Measurements from ENCODE around the gene GLYR1.

Gene GLYR1

DNA sequence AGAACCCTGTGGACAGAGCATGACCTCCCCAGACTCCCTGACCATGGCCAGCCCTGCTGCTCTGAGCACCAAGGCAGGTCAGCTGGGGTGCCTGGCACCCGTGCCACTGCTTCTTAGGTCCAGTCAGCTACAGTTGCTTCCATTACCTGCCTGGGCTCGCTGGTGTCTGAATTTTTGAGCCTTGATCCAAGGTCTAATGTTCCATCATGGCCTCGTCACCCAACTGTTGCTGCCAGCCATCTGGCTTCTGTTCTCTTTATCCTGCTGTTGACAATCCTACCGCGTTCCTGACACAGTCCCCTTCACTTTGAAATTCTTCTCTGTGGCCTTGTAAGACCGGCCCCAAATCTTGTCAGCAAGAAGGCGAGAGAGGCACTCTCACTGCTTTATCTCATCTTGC, 16.7 kb downstream of the GLYR1 start:
- Histone ChIP-seq H3K27ac (ENCODE audit: insufficient read depth, low read depth, low read length, poor library complexity, severe bottlenecking) (no peak overlapping the region), H3K36me3 (ENCODE audit: control insufficient read depth, insufficient read depth, low read length) (peaks cover 47% of the 10 kb centered on the region), H3K4me3 (ENCODE audit: insufficient read depth, low read depth, low read length) (no peak overlapping the region), H3K27me3 (ENCODE audit: control insufficient read depth, insufficient read depth, low read length, poor library complexity, severe bottlenecking) (no peaks in the 10 kb centered on the region), H3K4me1 (ENCODE audit: control insufficient read depth, insufficient read depth, low read length) (no peaks in the 10 kb centered on the region), H3K9me3 (ENCODE audit: control insufficient read depth, low read length) (no peaks in the 10 kb centered on the region)
- 95 to 96% methylated on average over 7 of the region's 7 CpGs for WGBS, 2 experiments

DNA sequence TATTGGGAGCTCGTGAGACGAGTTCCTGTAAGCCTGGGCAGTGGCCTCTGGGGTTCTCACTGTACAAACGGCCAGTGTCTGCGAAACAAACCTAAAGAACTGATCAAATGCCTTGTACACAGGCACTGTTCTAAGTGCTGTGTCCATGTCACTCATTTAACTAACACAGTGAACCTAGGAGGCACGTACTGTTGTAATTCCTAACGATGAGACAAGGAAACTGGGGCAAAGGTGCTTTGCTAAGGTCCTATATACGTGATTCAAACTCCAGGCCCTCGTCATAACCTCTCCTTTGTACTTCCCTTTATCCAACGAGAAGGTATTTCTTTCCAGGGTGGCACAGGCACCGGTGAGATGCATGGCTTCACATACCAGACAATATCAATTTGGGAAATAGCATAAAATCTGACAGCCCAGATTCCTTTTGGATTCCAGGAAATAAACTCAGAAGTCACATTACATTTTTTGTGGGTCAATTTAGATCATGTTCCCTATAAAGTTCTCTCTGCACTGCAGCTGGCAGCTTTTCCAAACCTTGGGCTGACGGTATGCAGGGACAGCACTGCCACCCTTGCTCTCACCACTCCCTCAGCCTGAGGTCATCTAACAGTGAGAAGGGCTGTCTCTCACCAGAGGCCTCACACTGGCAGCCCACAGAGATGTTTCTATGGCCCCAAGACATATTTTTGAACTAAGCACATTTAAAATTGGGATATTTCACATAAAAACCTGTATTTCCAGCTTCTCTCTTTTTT, 18.3 kb downstream of the GLYR1 start:
- H3K27me3 ChIP-seq (ENCODE audit: control insufficient read depth, insufficient read depth, low read length, poor library complexity, severe bottlenecking) = no peaks in the 10 kb centered on the region
- H3K27ac ChIP-seq (ENCODE audit: insufficient read depth, low read depth, low read length, poor library complexity, severe bottlenecking) = no peak overlapping the region
- no peak overlapping the region for H3K4me3 ChIP-seq (ENCODE audit: insufficient read depth, low read depth, low read length)
- no peaks in the 10 kb centered on the region for H3K9me3 ChIP-seq (ENCODE audit: control insufficient read depth, low read length)
- no peaks in the 10 kb centered on the region for H3K4me1 ChIP-seq (ENCODE audit: control insufficient read depth, insufficient read depth, low read length)
- WGBS, 2 experiments = 95 to 96% methylated on average over 11 of the region's 11 CpGs
- peaks cover 60% of the 10 kb centered on the region for H3K36me3 ChIP-seq (ENCODE audit: control insufficient read depth, insufficient read depth, low read length)

DNA sequence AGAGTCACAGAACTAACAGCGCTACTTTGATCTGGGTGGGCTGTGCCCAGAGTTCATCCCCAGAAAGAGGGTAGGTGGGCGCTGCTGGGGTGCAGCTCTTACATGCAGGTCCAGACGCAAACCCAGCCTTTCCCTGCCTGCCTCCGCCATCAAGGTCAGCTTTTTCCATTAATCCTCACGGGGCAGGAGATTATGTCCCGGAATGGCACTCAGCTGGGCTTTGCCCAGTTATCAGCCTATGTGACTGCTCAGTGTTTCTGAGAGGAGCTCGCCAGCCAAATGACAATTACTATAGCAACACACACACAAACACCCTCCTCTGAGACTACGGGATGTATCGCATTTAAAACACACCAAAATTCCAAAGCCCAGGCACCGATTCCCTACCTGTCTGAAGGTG, 20.1 kb downstream of the GLYR1 start:
- H3K4me3 ChIP-seq (ENCODE audit: insufficient read depth, low read depth, low read length) = no peak overlapping the region
- H3K27ac ChIP-seq (ENCODE audit: insufficient read depth, low read depth, low read length, poor library complexity, severe bottlenecking) = no peak overlapping the region
- H3K27me3 ChIP-seq (ENCODE audit: control insufficient read depth, insufficient read depth, low read length, poor library complexity, severe bottlenecking) = no peaks in the 10 kb centered on the region
- peaks cover 70% of the 10 kb centered on the region for H3K36me3 ChIP-seq (ENCODE audit: control insufficient read depth, insufficient read depth, low read length)
- no peaks in the 10 kb centered on the region for H3K4me1 ChIP-seq (ENCODE audit: control insufficient read depth, insufficient read depth, low read length)
- 93 to 95% methylated on average over 10 of the region's 10 CpGs for WGBS, 2 experiments
- no peaks in the 10 kb centered on the region for H3K9me3 ChIP-seq (ENCODE audit: control insufficient read depth, low read length)

GRCh38 chr16:4826526-4826925, 20.6 kb downstream of the GLYR1 start:
- WGBS, 2 experiments = 96 to 97% methylated on average over 4 of the region's 4 CpGs
- Histone ChIP-seq H3K4me1 (ENCODE audit: control insufficient read depth, insufficient read depth, low read length) (no peaks in the 10 kb centered on the region), H3K27me3 (ENCODE audit: control insufficient read depth, insufficient read depth, low read length, poor library complexity, severe bottlenecking) (no peaks in the 10 kb centered on the region), H3K4me3 (ENCODE audit: insufficient read depth, low read depth, low read length) (no peak overlapping the region), H3K36me3 (ENCODE audit: control insufficient read depth, insufficient read depth, low read length) (peaks cover 70% of the 10 kb centered on the region), H3K27ac (ENCODE audit: insufficient read depth, low read depth, low read length, poor library complexity, severe bottlenecking) (no peak overlapping the region), H3K9me3 (ENCODE audit: control insufficient read depth, low read length) (no peaks in the 10 kb centered on the region)

- Histone ChIP-seq H3K27me3 (ENCODE audit: control insufficient read depth, insufficient read depth, low read length, poor library complexity, severe bottlenecking) (no peaks in the 10 kb centered on the region), H3K36me3 (ENCODE audit: control insufficient read depth, insufficient read depth, low read length) (peaks cover 62% of the 10 kb centered on the region), H3K9me3 (ENCODE audit: control insufficient read depth, low read length) (no peaks in the 10 kb centered on the region), H3K27ac (ENCODE audit: insufficient read depth, low read depth, low read length, poor library complexity, severe bottlenecking) (no peak overlapping the region), H3K4me3 (ENCODE audit: insufficient read depth, low read depth, low read length) (no peak overlapping the region), H3K4me1 (ENCODE audit: control insufficient read depth, insufficient read depth, low read length) (no peaks in the 10 kb centered on the region)
- 92 to 96% methylated on average over 8 of the region's 8 CpGs for WGBS, 2 experiments
These were observed 21.9 kb downstream of the GLYR1 start for GRCh38 chr16:4825196-4825595.

GRCh38 chr16:4820652-4821051, 26.4 kb downstream of the GLYR1 start:
- WGBS, 2 experiments = 96% methylated on average over 6 of the region's 6 CpGs

DNA sequence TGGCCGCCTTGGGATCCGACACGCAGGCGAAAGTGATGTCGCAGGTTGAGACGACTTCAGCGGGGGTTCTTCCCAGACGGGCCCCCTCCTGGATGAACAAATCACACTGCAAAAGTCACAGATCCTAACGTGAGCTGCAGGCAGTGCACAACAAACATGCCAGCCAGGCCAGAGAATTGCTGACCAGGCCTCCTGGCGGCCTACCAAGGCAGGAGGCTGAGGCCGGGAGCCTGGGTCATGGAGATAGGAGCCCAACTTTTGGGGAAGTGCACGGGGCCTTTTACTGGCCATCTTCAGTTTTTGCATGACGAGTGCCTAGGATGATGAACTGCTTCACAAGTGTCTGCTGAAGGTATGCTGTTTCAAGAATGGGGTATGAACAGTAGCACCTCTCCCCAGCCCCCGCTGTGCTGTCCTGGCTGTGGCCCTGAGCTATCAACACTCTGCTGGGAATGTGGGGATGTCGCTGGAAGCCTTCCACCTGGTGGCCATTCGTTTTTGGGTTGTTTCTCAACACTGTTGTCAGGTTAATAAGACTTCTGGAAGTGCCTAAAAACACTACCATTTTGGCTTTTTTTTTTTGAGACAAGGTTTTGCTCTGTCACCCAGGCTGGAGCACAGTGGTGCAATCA, 32.4 kb downstream of the GLYR1 start:
- Histone ChIP-seq H3K27me3 (ENCODE audit: control insufficient read depth, insufficient read depth, low read length, poor library complexity, severe bottlenecking) (no peaks in the 10 kb centered on the region), H3K9me3 (ENCODE audit: control insufficient read depth, low read length) (no peaks in the 10 kb centered on the region), H3K4me1 (ENCODE audit: control insufficient read depth, insufficient read depth, low read length) (no peaks in the 10 kb centered on the region), H3K36me3 (ENCODE audit: control insufficient read depth, insufficient read depth, low read length) (peaks cover 43% of the 10 kb centered on the region), H3K4me3 (ENCODE audit: insufficient read depth, low read depth, low read length) (no peak overlapping the region), H3K27ac (ENCODE audit: insufficient read depth, low read depth, low read length, poor library complexity, severe bottlenecking) (no peak overlapping the region)
- 95 to 96% methylated on average over 16 of the region's 16 CpGs for WGBS, 2 experiments

More at GRCh38 chr16:4820652-4821051, 26.4 kb downstream of the GLYR1 start:
- Histone ChIP-seq H3K27ac (ENCODE audit: insufficient read depth, low read depth, low read length, poor library complexity, severe bottlenecking) (no peak overlapping the region), H3K9me3 (ENCODE audit: control insufficient read depth, low read length) (no peaks in the 10 kb centered on the region), H3K27me3 (ENCODE audit: control insufficient read depth, insufficient read depth, low read length, poor library complexity, severe bottlenecking) (no peaks in the 10 kb centered on the region), H3K4me3 (ENCODE audit: insufficient read depth, low read depth, low read length) (no peak overlapping the region), H3K4me1 (ENCODE audit: control insufficient read depth, insufficient read depth, low read length) (no peaks in the 10 kb centered on the region), H3K36me3 (ENCODE audit: control insufficient read depth, insufficient read depth, low read length) (peaks cover 37% of the 10 kb centered on the region)

DNA sequence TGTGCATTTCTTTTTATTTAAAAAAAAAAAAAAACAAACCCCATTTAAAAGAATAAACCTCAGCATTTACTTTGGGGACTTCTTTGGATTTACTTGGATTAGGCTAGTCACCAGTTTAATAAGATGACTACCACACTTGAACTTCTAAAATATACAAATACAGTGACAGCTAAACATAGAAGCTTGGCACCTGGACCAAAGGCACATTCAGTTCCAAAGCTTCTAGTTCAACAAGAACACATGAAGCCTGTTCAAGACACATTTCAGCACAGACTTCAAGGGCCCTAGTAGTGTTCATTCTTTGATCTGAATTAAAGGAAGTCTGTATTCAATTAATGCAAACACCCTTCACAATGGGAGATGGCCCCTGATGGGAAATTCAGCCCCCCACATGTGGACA, 33.0 kb downstream of the GLYR1 start:
- Histone ChIP-seq H3K9me3 (ENCODE audit: control insufficient read depth, low read length) (no peaks in the 10 kb centered on the region), H3K36me3 (ENCODE audit: control insufficient read depth, insufficient read depth, low read length) (peaks cover 43% of the 10 kb centered on the region), H3K27me3 (ENCODE audit: control insufficient read depth, insufficient read depth, low read length, poor library complexity, severe bottlenecking) (no peaks in the 10 kb centered on the region), H3K27ac (ENCODE audit: insufficient read depth, low read depth, low read length, poor library complexity, severe bottlenecking) (no peak overlapping the region), H3K4me1 (ENCODE audit: control insufficient read depth, insufficient read depth, low read length) (no peaks in the 10 kb centered on the region), H3K4me3 (ENCODE audit: insufficient read depth, low read depth, low read length) (no peak overlapping the region)

- Histone ChIP-seq H3K9me3 (ENCODE audit: control insufficient read depth, low read length) (no peaks in the 10 kb centered on the region), H3K4me3 (ENCODE audit: insufficient read depth, low read depth, low read length) (no peak overlapping the region), H3K27me3 (ENCODE audit: control insufficient read depth, insufficient read depth, low read length, poor library complexity, severe bottlenecking) (no peaks in the 10 kb centered on the region), H3K4me1 (ENCODE audit: control insufficient read depth, insufficient read depth, low read length) (no peaks in the 10 kb centered on the region), H3K27ac (ENCODE audit: insufficient read depth, low read depth, low read length, poor library complexity, severe bottlenecking) (no peak overlapping the region), H3K36me3 (ENCODE audit: control insufficient read depth, insufficient read depth, low read length) (peaks cover 46% of the 10 kb centered on the region)
- WGBS, 2 experiments = 94 to 96% methylated on average over 16 of the region's 16 CpGs
These were observed 33.7 kb downstream of the GLYR1 start for GRCh38 chr16:4813251-4814003.

DNA sequence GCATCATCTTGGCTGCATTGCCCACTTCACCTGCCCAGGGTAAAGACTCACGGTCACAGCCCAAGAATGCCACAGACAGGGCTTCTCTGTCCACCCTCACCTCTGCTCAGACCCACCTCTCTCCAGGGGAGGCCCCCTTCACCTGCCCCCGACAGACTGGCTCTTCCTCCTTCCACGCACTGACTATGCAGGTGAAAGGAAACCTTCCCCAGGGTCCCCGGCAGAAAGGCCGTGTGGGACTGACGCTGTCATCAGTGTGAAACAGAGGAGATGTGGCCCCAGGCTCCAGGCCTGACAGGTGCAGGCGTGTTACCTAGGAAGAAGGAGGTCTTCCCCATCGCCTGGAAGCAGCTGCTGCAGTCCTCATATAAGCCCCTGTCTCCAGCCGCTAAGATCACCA, 35.3 kb downstream of the GLYR1 start:
- Histone ChIP-seq H3K27me3 (ENCODE audit: control insufficient read depth, insufficient read depth, low read length, poor library complexity, severe bottlenecking) (no peaks in the 10 kb centered on the region), H3K4me3 (ENCODE audit: insufficient read depth, low read depth, low read length) (no peak overlapping the region), H3K4me1 (ENCODE audit: control insufficient read depth, insufficient read depth, low read length) (no peaks in the 10 kb centered on the region), H3K36me3 (ENCODE audit: control insufficient read depth, insufficient read depth, low read length) (peaks cover 59% of the 10 kb centered on the region), H3K27ac (ENCODE audit: insufficient read depth, low read depth, low read length, poor library complexity, severe bottlenecking) (no peak overlapping the region), H3K9me3 (ENCODE audit: control insufficient read depth, low read length) (no peaks in the 10 kb centered on the region)
- 94 to 96% methylated on average over 9 of the region's 9 CpGs for WGBS, 2 experiments

Data from ectodermal cell (in vitro differentiated cells).